ENCODE results near the gene LGALS7B. TPM values are rescaled to one million over a fixed set of nuclear protein-coding genes. Genes with fewer than 3 reads are reported as not detected.
"Not testable (repeated sequence)": the region's sequence is repeated elsewhere in the genome, so short reads cannot be mapped to it uniquely, and the experiment has no call there.

The LGALS7B gene
- total RNA-seq, 1 experiment from 2014 or later, result 3.6 TPM

- Histone ChIP-seq H3K4me3 (ENCODE audit: low read depth in 2 of 2, low read length in 2 of 2) (peak overlapping the region; percentile 21 to 53), H3K27ac (ENCODE audit: low read length) (peak overlapping the region; percentile 45; the same call in 1 of the 2 replicates)
- CTCF ChIA-PET; H3K27me3 ChIP-seq (ENCODE audit: control insufficient read depth, insufficient read depth, low read length); DNase-seq (ENCODE audit: low read depth, low spot score); H3K9me3 ChIP-seq (ENCODE audit: control insufficient read depth, insufficient read depth, low read depth, low read length); H3K4me1 ChIP-seq (ENCODE audit: control insufficient read depth, insufficient read depth, low read length); POLR2A ChIA-PET; H3K36me3 ChIP-seq (ENCODE audit: control insufficient read depth, insufficient read depth, low read length); intact Hi-C loops (cut with micrococcal nuclease; ENCODE audit: unreplicated experiment); BruUV-seq (replicated peaks): not testable (repeated sequence)
- peak; percentile 88 for ATAC-seq
- in situ Hi-C loops (cut with HindIII; ENCODE audit: low pct_unique_long_range_greater_than_20kb, low sequenced_read_pairs), result loop anchor here (10.0 kb wide), 1 partner anchor 164 kb away; the partner anchor contains the start of genes MRPS12 and SARS2
These were observed 18.1 kb upstream of the LGALS7B start for GRCh38 chr19:38770949-38771275.

- H3K27ac ChIP-seq (ENCODE audit: low read length); CTCF ChIA-PET; H3K36me3 ChIP-seq (ENCODE audit: control insufficient read depth, insufficient read depth, low read length); H3K4me3 ChIP-seq (ENCODE audit: low read depth in 2 of 2, low read length in 2 of 2); DNase-seq (ENCODE audit: low read depth, low spot score); H3K9me3 ChIP-seq (ENCODE audit: control insufficient read depth, insufficient read depth, low read depth, low read length); BruUV-seq (replicated peaks); intact Hi-C loops (cut with micrococcal nuclease; ENCODE audit: unreplicated experiment); POLR2A ChIA-PET; H3K27me3 ChIP-seq (ENCODE audit: control insufficient read depth, insufficient read depth, low read length); H3K4me1 ChIP-seq (ENCODE audit: control insufficient read depth, insufficient read depth, low read length): not testable (repeated sequence)
- in situ Hi-C loops (cut with HindIII; ENCODE audit: low pct_unique_long_range_greater_than_20kb, low sequenced_read_pairs), result loop anchor here (10.0 kb wide), 1 partner anchor 163 kb away; the partner anchor contains the start of genes MRPS12 and SARS2
- peak; percentile 82 for ATAC-seq
These were observed 17.4 kb upstream of the LGALS7B start for GRCh38 chr19:38771569-38771968.

GRCh38 chr19:38773469-38774177, 15.4 kb upstream of the LGALS7B start, which contains the start of gene LGALS7:
Gene LGALS7, minus strand, starts transcription at chr19:38773517. Its CDS starts 25 bp downstream, at chr19:38773492.
- H3K9me3 ChIP-seq (ENCODE audit: control insufficient read depth, insufficient read depth, low read depth, low read length), result no peaks in the 10 kb centered on the region
- in situ Hi-C loops (cut with HindIII; ENCODE audit: low pct_unique_long_range_greater_than_20kb, low sequenced_read_pairs) (loop anchor here (10.0 kb wide), 1 partner anchor 161 kb away; the partner anchor contains the start of genes MRPS12 and SARS2), intact Hi-C loops (cut with micrococcal nuclease; ENCODE audit: unreplicated experiment) (no loop called here)
- BruUV-seq (replicated peaks), result no TSS peak
- H3K27ac ChIP-seq (ENCODE audit: low read length), result peak within 1 kb of the TSS; percentile 3; the same call in 1 of the 2 replicates
- DNase-seq (ENCODE audit: low read depth, low spot score) (no peak), ATAC-seq (no peak)
- no peak within 1 kb of the TSS for H3K4me3 ChIP-seq (ENCODE audit: low read depth in 2 of 2, low read length in 2 of 2)
- H3K36me3 ChIP-seq (ENCODE audit: control insufficient read depth, insufficient read depth, low read length), result no peaks in the 10 kb centered on the region
- TF ChIP-seq TCF7L2 (IDR thresholded peaks at IDR 0.05; ENCODE audit: low read depth, low read length), result no peak
- TF ChIP-seq REST (IDR thresholded peaks at IDR 0.05; ENCODE audit: insufficient read depth in 1 of 2, low read depth in 2 of 2, low read length in 1 of 2), result no peak
- no peak for TF ChIP-seq SIN3A (IDR thresholded peaks at IDR 0.05; ENCODE audit: borderline replicate concordance, insufficient read depth, low read depth, low read length)
- no peak for TF ChIP-seq POLR2AphosphoS5 (IDR thresholded peaks at IDR 0.05; ENCODE audit: low read depth, low read length)
- peaks cover 4% of the 10 kb centered on the region; the same call in 1 of the 2 replicates for H3K4me1 ChIP-seq (ENCODE audit: control insufficient read depth, insufficient read depth, low read length)
- no peaks in the 10 kb centered on the region for H3K27me3 ChIP-seq (ENCODE audit: control insufficient read depth, insufficient read depth, low read length)
- CTCF ChIA-PET, result no interaction called here
- POLR2A ChIA-PET, result interaction anchor here (0.6 kb wide), 1 partner anchor 15 kb away, joined by 3 read pairs; the partner anchor contains the start of gene LGALS7B

Data from Panc1 (cell line).